Measurements from ENCODE around the gene FYN.

GRCh38 chr6:111752476-111752875, 120.8 kb downstream of the FYN start:
- no peak for TF ChIP-seq EZH2 (IDR thresholded peaks at IDR 0.05)
- no peak for TF ChIP-seq POLR2AphosphoS5 (IDR thresholded peaks at IDR 0.05; ENCODE audit: borderline replicate concordance, low read depth, low read length)
